Mammary epithelial cell (primary cell): ENCODE measurements around the gene MAD2L1BP.

ENCODE experiments used
- CTCF ChIP-seq, 2 donors: IDR thresholded peaks in 1 of 2; conservative IDR thresholded peaks in 1 of 2; 2 replicates each; pipeline ENCODE4 v1.5.1; 2011 to 2012; ENCODE audit warnings: inconsistent platforms in 2 of 2, low read length in 2 of 2, mild to moderate bottlenecking in 2 of 2, control low read depth in 1 of 2, low read depth in 1 of 2; ENCODE audit not compliant: insufficient read depth in 1 of 2; ENCODE audit errors: extremely low read depth in 1 of 2
- EZH2 ChIP-seq: IDR thresholded peaks from 2 replicates; pipeline ENCODE4 v1.6.1; 2012; ENCODE audit warnings: low read length, inconsistent platforms, borderline replicate concordance

DNA sequence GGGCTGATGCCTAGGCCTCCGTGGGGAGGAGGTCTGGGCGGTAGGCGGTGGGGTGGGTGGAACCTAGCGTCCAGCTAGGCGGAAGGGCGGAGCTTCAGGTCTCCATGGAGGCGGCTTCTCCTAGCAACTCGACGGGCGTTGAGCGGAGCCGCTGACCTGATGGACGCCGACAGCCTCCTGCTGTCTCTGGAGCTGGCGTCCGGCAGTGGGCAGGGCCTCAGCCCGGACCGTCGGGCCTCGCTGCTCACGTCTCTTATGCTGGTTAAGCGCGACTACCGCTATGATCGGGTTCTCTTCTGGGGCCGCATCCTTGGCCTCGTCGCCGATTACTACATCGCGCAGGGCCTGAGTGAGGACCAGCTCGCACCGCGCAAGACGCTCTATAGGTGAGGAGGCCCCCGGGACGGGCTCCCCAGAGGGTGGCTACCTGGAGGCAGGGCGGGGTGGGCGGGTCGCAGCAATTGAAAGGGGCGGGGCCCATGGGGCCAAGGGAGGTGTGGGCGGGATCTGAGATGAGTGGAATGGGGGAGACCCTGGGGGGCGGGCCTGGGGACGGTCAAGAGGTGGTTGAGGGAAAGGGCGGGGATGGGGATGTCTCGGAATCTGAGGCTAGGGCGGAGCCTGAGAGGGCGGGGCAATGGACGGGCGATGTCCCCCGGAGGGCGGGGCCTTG, 9.4 kb downstream of the MAD2L1BP start, which contains the start of gene RSPH9:
- TF ChIP-seq CTCF (conservative IDR thresholded peaks at IDR 0.05 in 1 of 2, IDR thresholded peaks at IDR 0.05 in 1 of 2; ENCODE audit: extremely low read depth in 1 of 2, insufficient read depth in 1 of 2, low read depth in 1 of 2, low read length in 2 of 2) (no peak), EZH2 (no peak)
